HG03432 (cell line): ENCODE data around the gene GAA.
"Not testable (repeated sequence)": the region's sequence is repeated elsewhere in the genome, so short reads cannot be mapped to it uniquely, and the experiment has no call there.

Experiments used
- ATAC-seq: cut with Tn5 transposase; IDR thresholded peaks from one replicate; pipeline ENCODE4 v1.9.1; 2021; ENCODE audit warnings: mild to moderate bottlenecking, moderate library complexity; ENCODE audit not compliant: unreplicated experiment

Gene GAA

GRCh38 chr17:80138856-80139426 is 37.6 kb downstream of the GAA start:
- ATAC-seq: no peak

- no peak for ATAC-seq
Observed at GRCh38 chr17:80141463-80142165, 40.2 kb downstream of the GAA start.

DNA sequence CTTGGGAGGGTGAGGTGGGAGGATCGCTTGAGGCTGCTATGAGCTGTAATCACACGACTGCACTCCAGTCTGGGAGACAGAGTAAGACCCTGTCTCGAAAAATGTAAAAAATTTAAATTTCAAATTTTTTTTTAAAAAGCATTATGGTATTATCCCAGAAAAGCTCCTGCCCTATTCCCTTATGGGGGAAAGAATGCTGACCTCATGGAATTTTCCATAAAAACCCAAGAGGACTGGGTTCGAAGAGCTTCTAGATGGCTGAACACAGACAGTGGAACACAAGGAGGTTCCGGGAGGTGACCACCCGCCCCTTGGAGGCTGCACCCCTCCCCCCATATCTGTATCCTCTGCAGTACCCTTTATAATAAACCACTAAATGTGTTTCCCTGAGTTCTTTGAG is 41.5 kb downstream of the GAA start:
- no peak for ATAC-seq

DNA sequence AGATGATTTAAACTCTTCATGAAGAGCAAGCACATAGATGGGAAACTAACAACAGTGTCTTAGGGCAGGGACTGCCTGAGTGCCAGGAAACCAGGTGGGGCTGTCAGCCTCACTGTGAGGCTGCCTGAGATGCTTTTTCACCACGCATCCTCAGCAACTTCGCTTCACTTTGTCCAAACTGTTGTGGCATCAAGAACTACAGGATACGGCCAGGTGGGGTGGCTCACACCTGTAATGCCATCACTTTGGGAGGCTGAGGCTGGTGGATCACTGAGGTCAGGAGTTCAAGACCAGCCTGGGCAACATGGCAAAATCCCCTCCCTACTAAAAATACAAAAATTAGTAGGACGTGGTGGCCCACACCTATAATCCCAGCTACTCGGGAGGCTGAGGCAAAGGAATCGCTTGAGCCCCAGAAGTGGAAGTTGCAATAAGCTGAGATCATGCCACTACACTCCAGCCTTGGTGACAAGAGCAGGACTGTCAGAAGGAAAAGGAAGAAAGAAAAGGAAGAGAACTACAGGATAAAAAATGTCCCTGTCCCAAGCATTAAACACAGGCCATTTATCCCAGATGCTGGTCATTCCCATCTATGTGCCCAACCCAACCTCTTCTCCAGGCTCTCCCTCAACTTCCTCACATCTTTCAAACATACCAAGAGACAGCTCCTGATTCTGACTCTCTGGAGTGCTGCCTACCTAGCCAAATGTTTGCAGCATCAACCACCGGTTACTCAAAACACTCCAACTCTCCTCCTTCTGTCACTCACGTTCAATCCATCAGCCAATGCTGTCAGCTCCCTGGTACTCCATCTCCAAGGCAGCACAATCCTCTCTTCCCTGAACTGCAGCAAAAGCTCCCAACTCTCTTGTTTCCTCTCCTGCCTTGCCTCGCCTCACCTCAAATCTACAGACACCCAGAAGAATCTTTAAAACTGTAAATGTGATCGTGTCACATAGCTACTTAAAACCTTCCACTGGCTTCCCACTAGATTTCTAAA is 44.0 kb downstream of the GAA start:
- no peak for ATAC-seq

GRCh38 chr17:80146121-80147034 is 45.0 kb downstream of the GAA start:
- ATAC-seq: peak; percentile 20

- peak; percentile 84 for ATAC-seq
Observed at GRCh38 chr17:80147035-80147822, 45.8 kb downstream of the GAA start, which contains the start of gene EIF4A3. Gene EIF4A3, minus strand, starts transcription at chr17:80147128. Its CDS starts 167 bp downstream, at chr17:80146961.

- no peak for ATAC-seq
Observed at GRCh38 chr17:80151333-80151732, 50.0 kb downstream of the GAA start.

- ATAC-seq: no peak
Observed at GRCh38 chr17:80152081-80152702, 50.8 kb downstream of the GAA start.

DNA sequence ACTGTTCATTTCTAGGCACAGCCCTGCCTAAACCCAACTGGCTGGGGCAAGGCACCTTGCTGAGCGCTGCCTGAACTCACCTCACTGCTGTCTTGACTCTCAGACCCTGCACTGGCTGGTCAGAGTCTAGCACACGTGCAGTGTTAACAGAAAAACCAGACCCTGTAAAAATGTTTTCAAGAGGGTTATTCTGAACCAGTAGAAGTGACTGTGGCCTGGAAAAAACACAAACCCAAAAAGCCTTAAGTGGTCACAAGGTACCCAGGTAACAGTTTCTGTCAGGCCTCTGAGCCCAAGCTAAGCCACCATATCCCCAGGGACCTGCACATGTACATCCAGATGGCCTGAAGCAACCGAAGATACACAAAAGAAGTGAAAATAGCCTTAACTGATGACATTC is 51.6 kb downstream of the GAA start:
- no peak for ATAC-seq

DNA sequence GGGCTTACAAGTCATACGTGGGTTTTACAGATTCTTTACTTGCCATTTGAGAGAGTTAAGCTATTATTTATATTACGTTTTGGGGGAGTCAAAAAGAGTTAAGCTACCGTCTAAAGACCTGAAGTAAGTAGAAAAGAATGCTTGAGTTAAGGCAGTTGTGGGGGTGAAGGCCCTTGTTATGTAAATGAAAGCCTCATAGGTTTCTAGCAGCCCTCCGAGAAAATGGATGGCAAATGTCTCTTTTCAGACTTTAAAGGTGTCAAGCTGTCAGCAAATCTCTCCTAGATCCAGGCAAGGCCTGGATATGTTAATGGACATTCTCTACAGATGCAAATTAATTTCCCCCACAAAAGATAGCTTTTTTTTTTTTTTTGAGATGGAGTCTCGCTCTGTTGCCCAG is 52.8 kb downstream of the GAA start:
- no peak for ATAC-seq

GRCh38 chr17:80155600-80155999 is 54.2 kb downstream of the GAA start:
- not testable (repeated sequence) for ATAC-seq

DNA sequence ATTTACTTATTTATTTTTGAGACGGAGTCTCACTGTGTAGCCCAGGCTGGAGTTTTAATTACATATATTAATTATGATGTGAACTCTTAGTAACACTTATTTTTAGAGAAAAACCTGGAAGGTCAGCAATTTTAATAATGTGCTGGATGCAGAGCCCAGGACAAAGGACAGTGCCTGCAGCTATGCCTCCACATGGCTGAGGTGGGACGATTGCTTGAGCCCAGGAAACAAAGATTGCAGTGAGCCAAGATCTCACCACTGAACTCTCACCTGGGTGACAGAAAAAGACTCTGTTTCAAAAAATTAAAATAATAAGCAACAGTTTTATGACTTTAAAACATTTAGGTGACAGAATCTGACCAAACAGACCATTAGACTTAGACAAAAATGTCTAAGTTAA is 57.5 kb downstream of the GAA start:
- no peak for ATAC-seq

- no peak for ATAC-seq
Observed at GRCh38 chr17:80160536-80160935, 59.2 kb downstream of the GAA start.

DNA sequence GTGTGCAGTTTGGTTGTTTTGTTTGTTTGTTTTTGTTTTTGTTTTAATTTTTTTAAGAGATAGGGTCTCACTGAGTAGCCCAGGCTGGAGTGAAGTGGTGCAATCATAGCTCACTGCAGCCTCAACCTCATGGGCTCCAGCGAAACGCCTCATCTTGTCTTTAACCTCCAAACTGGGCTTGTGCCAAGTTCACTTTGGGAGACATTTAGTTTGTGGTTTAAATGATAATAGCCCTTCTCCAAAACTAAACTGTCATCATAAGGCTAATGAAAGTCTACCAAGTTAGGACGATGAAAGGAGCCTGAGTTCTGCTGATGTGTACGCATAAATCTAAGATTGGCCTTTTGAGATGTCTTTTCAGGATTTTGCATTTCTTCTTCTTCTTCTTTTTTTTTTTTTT is 62.0 kb downstream of the GAA start:
- ATAC-seq: no peak

DNA sequence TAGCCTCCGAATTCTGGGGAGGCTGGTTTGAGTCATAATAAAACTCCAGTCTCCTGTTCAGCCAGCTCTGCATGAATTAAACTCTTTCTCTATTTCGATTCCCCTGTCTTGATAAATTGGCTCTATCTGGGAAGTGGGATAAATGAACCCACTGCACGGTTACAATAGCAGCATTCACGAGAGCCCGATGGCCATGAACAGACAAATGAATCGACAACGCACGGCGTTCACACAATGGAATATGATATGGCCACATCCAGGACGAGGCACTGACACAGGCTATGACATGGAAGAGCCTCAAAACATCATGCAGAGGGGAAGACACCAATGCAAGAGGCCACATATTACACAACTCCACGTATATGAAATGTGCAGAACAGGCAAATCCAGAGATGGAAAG is 62.8 kb downstream of the GAA start:
- ATAC-seq: no peak

DNA sequence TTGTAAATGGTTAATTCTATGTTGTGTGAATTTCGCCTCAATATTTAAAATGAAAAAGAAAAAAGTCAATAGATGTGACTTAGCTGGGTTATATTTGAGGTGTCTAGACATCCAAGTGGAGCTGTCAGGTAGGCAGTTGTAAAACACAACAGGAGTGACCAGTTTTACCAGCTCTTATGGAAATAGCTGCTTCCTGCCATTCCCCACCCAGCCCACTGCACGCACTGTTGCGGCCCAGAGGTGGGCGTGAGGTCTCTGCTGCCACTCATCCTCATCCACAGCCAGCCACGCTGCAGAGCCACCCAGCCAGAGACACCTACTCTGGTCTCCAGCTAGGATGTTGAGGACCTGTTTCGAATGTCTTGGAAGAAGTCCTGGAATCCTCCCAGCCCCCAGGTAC is 65.1 kb downstream of the GAA start:
- ATAC-seq: no peak

GRCh38 chr17:80168371-80168770 is 67.0 kb downstream of the GAA start:
- no peak for ATAC-seq

- no peak for ATAC-seq
Observed at GRCh38 chr17:80169107-80169506, 67.7 kb downstream of the GAA start.
